ENCODE measurements around the gene PLXNA2. TPM values are rescaled to one million over a fixed set of nuclear protein-coding genes. Genes with fewer than 3 reads are reported as not detected.

Gene PLXNA2
- total and polyA plus RNA-seq, 2 of the 4 experiments (the other 2 are of a cell fraction): 0.72 to 1.1 TPM

DNA sequence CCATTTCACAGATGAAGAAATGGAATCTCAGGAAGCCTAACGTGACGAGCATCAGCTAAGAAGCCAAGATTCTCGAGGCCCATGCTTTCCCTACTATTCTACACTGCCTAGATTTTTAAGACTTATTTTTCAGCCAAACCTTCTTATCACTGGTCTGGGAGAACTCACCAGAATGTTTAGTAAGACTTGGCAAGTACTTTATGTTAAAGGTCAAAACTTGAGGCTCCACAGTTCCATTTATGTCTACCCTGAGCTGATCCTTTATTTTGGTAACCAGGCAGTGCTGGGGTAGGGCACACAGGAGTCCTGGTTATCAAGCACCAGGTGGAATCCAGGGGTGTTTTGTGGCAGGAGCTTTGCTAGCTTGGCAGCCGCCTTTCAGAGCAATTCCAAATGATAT lies 16.8 kb downstream of the PLXNA2 start:
- no peak overlapping the region for H2AFZ ChIP-seq (replicated peaks; ENCODE audit: low read length, poor library complexity)
- H2BK5ac ChIP-seq (ENCODE audit: low read depth, low read length, poor library complexity, severe bottlenecking): no peak overlapping the region
- no peak overlapping the region for H4K5ac ChIP-seq (ENCODE audit: low read depth, low read length)
- H3K14ac ChIP-seq (replicated peaks; ENCODE audit: low read depth, low read length): no peak overlapping the region
- H2BK20ac ChIP-seq (ENCODE audit: low read depth, low read length): no peak overlapping the region
- no peak for TF ChIP-seq FOS (IDR thresholded peaks at IDR 0.05; ENCODE audit: low read depth, low read length)
- H2AK9ac ChIP-seq (replicated peaks; ENCODE audit: low read depth, low read length, poor library complexity): no peak overlapping the region
- no peaks in the 10 kb centered on the region for H3K27me3 ChIP-seq (ENCODE audit: control insufficient read depth, insufficient read depth, low read length)
- in situ Hi-C loops (cut with MboI; ENCODE audit: low sequenced_read_pairs) (no loop called here), intact Hi-C loops (cut with micrococcal nuclease) (no loop called here), dilution Hi-C loops (cut with HindIII; ENCODE audit: low sequenced_read_pairs, unreplicated experiment) (no loop called here)
- H3K9ac ChIP-seq (ENCODE audit: low read depth, low read length): no peak overlapping the region
- H3K56ac ChIP-seq (ENCODE audit: extremely low read depth, insufficient read depth, low read length): no peak overlapping the region
- no peaks in the 10 kb centered on the region for H3K36me3 ChIP-seq (ENCODE audit: control insufficient read depth, insufficient read depth, low read length)
- H3K79me1 ChIP-seq (ENCODE audit: low read depth in 1 of 2, low read length in 2 of 2): peaks cover 0 to 39% of the 10 kb centered on the region in 2 experiments; a peak in 3 of 4 replicates
- no peak overlapping the region for H3K4me3 ChIP-seq (ENCODE audit: insufficient read depth, low read depth, low read length)
- no peak for DNase-seq
- ATAC-seq (ENCODE audit: low read depth): no peak
- no peak overlapping the region for H3K27ac ChIP-seq (ENCODE audit: insufficient read depth, low read length)
- H3K4ac ChIP-seq (ENCODE audit: low read depth, low read length): no peak overlapping the region
- H4K8ac ChIP-seq (ENCODE audit: low read depth in 2 of 2, low read length in 2 of 2): no peak overlapping the region
- H2BK120ac ChIP-seq (ENCODE audit: low read depth, low read length): no peak overlapping the region
- peaks cover 21% of the 10 kb centered on the region for H3K9me1 ChIP-seq (ENCODE audit: insufficient read depth, low read length)
- BruUV-seq (replicated peaks): no TSS peak
- POLR2A ChIA-PET (ENCODE audit: unreplicated experiment): no interaction called here
- H2BK15ac ChIP-seq (ENCODE audit: low read depth, low read length): no peak overlapping the region
- no peaks in the 10 kb centered on the region for H4K20me1 ChIP-seq (ENCODE audit: insufficient read depth, low read length)
- no peak overlapping the region for H2AK5ac ChIP-seq (ENCODE audit: low read depth, low read length)
- H3K4me2 ChIP-seq (ENCODE audit: low read depth, low read length): no peak overlapping the region
- H3K4me1 ChIP-seq (ENCODE audit: control insufficient read depth, insufficient read depth, low read length): peaks cover 18% of the 10 kb centered on the region
- H3K18ac ChIP-seq (ENCODE audit: low read depth, low read length): no peak overlapping the region
- no peak overlapping the region for H4K91ac ChIP-seq (ENCODE audit: insufficient read depth, low read depth, low read length)
- no peak overlapping the region for H3K23ac ChIP-seq (ENCODE audit: low read depth, low read length)
- CTCF ChIA-PET: no interaction called here
- no CpG with 5 or more reads among the region's 4 CpGs for WGBS, 2 experiments (ENCODE audit: extremely low coverage in 2 of 2, insufficient read length in 1 of 2)
- no peaks in the 10 kb centered on the region for H3K9me3 ChIP-seq (ENCODE audit: control insufficient read depth, insufficient read depth, low read length)
